Naive thymus-derived CD4-positive, alpha-beta T cell (primary cell): Measurements from ENCODE around the gene MST1. TPM values are rescaled to one million over a fixed set of nuclear protein-coding genes. Genes with fewer than 3 reads are reported as not detected.

ENCODE experiments used
- ATAC-seq: fragments of 150-1000 bp; cut with Tn5 transposase; 2 replicates; pipeline ENCODE4 v1.10.0; 2021; ENCODE audit warnings: mild to moderate bottlenecking, moderate library complexity
- CTCF ChIA-PET: fragments of 350-600 bp; sonication (Branson Sonifier 250); formaldehyde crosslinking; loops from one replicate; lab custom pipeline; 2021; ENCODE audit warnings: antibody characterized with exemption; lab: Charles Lee
- POLR2A ChIA-PET: fragments of 350-600 bp; sonication (Branson Sonifier 250); formaldehyde crosslinking; loops from one replicate; lab custom pipeline; 2021; ENCODE audit warnings: antibody characterized with exemption, inconsistent platforms; lab: Charles Lee
- DNase-seq, 9 donors: peaks; one replicate each; pipeline versions ENCODE4 v3.0.0 to v3.0.0-alpha.2; 2020 to 2022; ENCODE audit warnings: mixed read lengths in 1 of 9
- H3K27ac ChIP-seq: one replicate; pipeline ENCODE4 v1.7.0; 2013; ENCODE audit warnings: mild to moderate bottlenecking, low read depth, low read length, moderate library complexity
- H3K27me3 ChIP-seq, 2 donors: one replicate each; pipeline ENCODE4 v1.7.0; 2013; ENCODE audit warnings: low read length in 2 of 2, mild to moderate bottlenecking in 2 of 2, moderate library complexity in 2 of 2; ENCODE audit not compliant: control insufficient read depth in 2 of 2, insufficient read depth in 2 of 2
- H3K36me3 ChIP-seq, 3 experiments: 1 replicate in 2 of 3; 2 replicates in 1 of 3; pipeline ENCODE4 v1.7.0; 2013; ENCODE audit warnings: low read length in 3 of 3, mild to moderate bottlenecking in 3 of 3, moderate library complexity in 1 of 3; ENCODE audit not compliant: insufficient read depth in 3 of 3, control insufficient read depth in 2 of 3
- H3K4me1 ChIP-seq, 2 donors: one replicate each; pipeline ENCODE4 v1.7.0; 2013; ENCODE audit warnings: low read length in 2 of 2, mild to moderate bottlenecking in 2 of 2, moderate library complexity in 1 of 2; ENCODE audit not compliant: control insufficient read depth in 2 of 2, insufficient read depth in 2 of 2
- H3K4me3 ChIP-seq: 2 replicates; pipeline ENCODE4 v1.7.0; 2013; ENCODE audit warnings: mild to moderate bottlenecking, low read length
- H3K9me3 ChIP-seq, 3 experiments: 1 replicate in 2 of 3; 2 replicates in 1 of 3; pipeline ENCODE4 v1.7.0; 2013; ENCODE audit warnings: low read length in 3 of 3; ENCODE audit not compliant: control insufficient read depth in 2 of 3
- H3K27ac Mint-ChIP-seq, 9 donors: one replicate each; pipeline ENCODE4 v1.8.0; 2020 to 2022; ENCODE audit warnings: mixed read lengths in 9 of 9, mild to moderate bottlenecking in 8 of 9, moderate library complexity in 5 of 9, inconsistent platforms in 2 of 9
- H3K27me3 Mint-ChIP-seq, 5 donors: one replicate each; pipeline ENCODE4 v1.8.0; 2021 to 2022; ENCODE audit warnings: mixed read lengths in 5 of 5, mild to moderate bottlenecking in 1 of 5
- H3K36me3 Mint-ChIP-seq, 5 donors: one replicate each; pipeline ENCODE4 v1.8.0; 2020 to 2022; ENCODE audit warnings: mixed read lengths in 5 of 5, mild to moderate bottlenecking in 3 of 5, inconsistent platforms in 1 of 5
- H3K4me1 Mint-ChIP-seq, 7 donors: one replicate each; pipeline ENCODE4 v1.8.0; 2020 to 2022; ENCODE audit warnings: mixed read lengths in 7 of 7, mild to moderate bottlenecking in 3 of 7, inconsistent platforms in 1 of 7
- H3K4me3 Mint-ChIP-seq, 10 donors: one replicate each; pipeline ENCODE4 v1.8.0; 2020 to 2022; ENCODE audit warnings: mild to moderate bottlenecking in 10 of 10, mixed read lengths in 10 of 10, moderate library complexity in 6 of 10, inconsistent platforms in 2 of 10
- H3K9me3 Mint-ChIP-seq, 11 donors: one replicate each; pipeline ENCODE4 v1.8.0; 2020 to 2022; ENCODE audit warnings: mixed read lengths in 11 of 11, mild to moderate bottlenecking in 4 of 11, inconsistent platforms in 1 of 11, moderate library complexity in 1 of 11
- intact Hi-C, 2 donors: fragments of 100-400 bp; cut with micrococcal nuclease; formaldehyde crosslinking; loops; one replicate each; pipeline ENCODE4 v1.15.1; 2023
- polyA plus RNA-seq, 2 donors: library from polyadenylated mRNA; unstranded; fragments of 300-500 nt; fragmentation: Illumina TruSeq; gene quantifications; one replicate each; pipeline ENCODE4 v1.2.3, GENCODE V29; 2021
- total RNA-seq, 6 experiments: library from RNA in 5 of 6; stranded (reverse) in 5 of 6; gene quantifications; 1 replicate in 5 of 6; 2 replicates in 1 of 6; pipeline ENCODE4 v1.2.3 and lab custom pipeline; 2021 to 2026

The MST1 gene
- total and polyA plus RNA-seq, 7 experiments from 2014 or later, result 0.90 to 12.8 (median 9.6) TPM

- no peak overlapping the region for H3K4me3 ChIP-seq
- no peaks in the 10 kb centered on the region for H3K36me3 Mint-ChIP-seq
- H3K4me3 Mint-ChIP-seq, result no peak overlapping the region
- no peaks in the 10 kb centered on the region for H3K27me3 ChIP-seq
- no peaks in the 10 kb centered on the region for H3K36me3 ChIP-seq
- H3K27ac ChIP-seq, result no peak overlapping the region
- ATAC-seq (no peak), DNase-seq (no peak)
- H3K27me3 Mint-ChIP-seq, result no peaks in the 10 kb centered on the region
- H3K9me3 Mint-ChIP-seq, result peaks cover 0 to 2% (median 0%) of the 10 kb centered on the region in 11 donors
- intact Hi-C loops, result no loop called here
- ChIA-PET CTCF (no interaction called here), POLR2A (no interaction called here)
- no peaks in the 10 kb centered on the region for H3K4me1 ChIP-seq
- H3K27ac Mint-ChIP-seq, result no peak overlapping the region
- no peaks in the 10 kb centered on the region for H3K9me3 ChIP-seq
- H3K4me1 Mint-ChIP-seq, result peaks cover 0 to 2% (median 0%) of the 10 kb centered on the region in 7 donors
These were observed 39.7 kb downstream of the MST1 start for GRCh38 chr3:49649576-49649975.

- POLR2A ChIA-PET, result no interaction called here
- Histone ChIP-seq H3K27ac (no peak overlapping the region), H3K4me3 (no peak overlapping the region), H3K36me3 (no peaks in the 10 kb centered on the region), H3K4me1 (no peaks in the 10 kb centered on the region), H3K27me3 (no peaks in the 10 kb centered on the region), H3K9me3 (no peaks in the 10 kb centered on the region)
- DNase-seq (no peak), ATAC-seq (no peak)
- Mint-ChIP-seq H3K36me3 (no peaks in the 10 kb centered on the region), H3K9me3 (peaks cover 0 to 2% (median 0%) of the 10 kb centered on the region in 11 donors), H3K4me1 (peaks cover 0 to 2% (median 0%) of the 10 kb centered on the region in 7 donors), H3K27ac (no peak overlapping the region), H3K27me3 (no peaks in the 10 kb centered on the region), H3K4me3 (no peak overlapping the region)
- intact Hi-C loops, result no loop called here
- CTCF ChIA-PET, result no interaction called here
These were observed 40.8 kb downstream of the MST1 start for GRCh38 chr3:49648354-49649019.

GRCh38 chr3:49647741-49648140, 41.5 kb downstream of the MST1 start:
- CTCF ChIA-PET, result no interaction called here
- ATAC-seq, result no peak
- no peak overlapping the region for H3K4me3 Mint-ChIP-seq

GRCh38 chr3:49646236-49646635, 43.0 kb downstream of the MST1 start:
- intact Hi-C loops, result no loop called here
- ChIA-PET POLR2A (no interaction called here), CTCF (interaction anchor here (1.6 kb wide), 1 partner anchor 106 kb away, joined by 3 read pairs; no protein-coding TSS in a partner anchor)
- ATAC-seq, result no peak
- Mint-ChIP-seq H3K27ac (no peak overlapping the region), H3K4me3 (no peak overlapping the region), H3K4me1 (no peaks in the 10 kb centered on the region), H3K27me3 (no peaks in the 10 kb centered on the region), H3K9me3 (peaks cover 0 to 2% (median 0%) of the 10 kb centered on the region in 11 donors), H3K36me3 (no peaks in the 10 kb centered on the region)
- Histone ChIP-seq H3K4me3 (no peak overlapping the region), H3K27ac (no peak overlapping the region), H3K36me3 (no peaks in the 10 kb centered on the region), H3K4me1 (no peaks in the 10 kb centered on the region), H3K9me3 (no peaks in the 10 kb centered on the region), H3K27me3 (no peaks in the 10 kb centered on the region)
- no peak for DNase-seq

More at GRCh38 chr3:49647741-49648140, 41.5 kb downstream of the MST1 start:
- intact Hi-C loops, result no loop called here
- Histone ChIP-seq H3K27ac (no peak overlapping the region), H3K36me3 (no peaks in the 10 kb centered on the region), H3K27me3 (no peaks in the 10 kb centered on the region), H3K9me3 (no peaks in the 10 kb centered on the region), H3K4me1 (no peaks in the 10 kb centered on the region), H3K4me3 (no peak overlapping the region)
- Mint-ChIP-seq H3K27ac (no peak overlapping the region), H3K36me3 (no peaks in the 10 kb centered on the region), H3K27me3 (no peaks in the 10 kb centered on the region), H3K4me1 (peaks cover 0 to 2% (median 0%) of the 10 kb centered on the region in 7 donors), H3K9me3 (peaks cover 0 to 2% (median 0%) of the 10 kb centered on the region in 11 donors)
- DNase-seq, result no peak
- POLR2A ChIA-PET, result no interaction called here

- Histone ChIP-seq H3K27ac (no peak overlapping the region), H3K27me3 (no peaks in the 10 kb centered on the region), H3K36me3 (no peaks in the 10 kb centered on the region), H3K4me1 (no peaks in the 10 kb centered on the region), H3K9me3 (no peaks in the 10 kb centered on the region), H3K4me3 (no peak overlapping the region)
- ChIA-PET CTCF (interaction anchor here (1.0 to 1.6 kb wide), 2 partner anchors 90 to 105 kb away, joined by 3 read pairs; partner anchors contain the start of gene BSN), POLR2A (no interaction called here)
- no peak for DNase-seq
- Mint-ChIP-seq H3K27ac (no peak overlapping the region), H3K4me3 (no peak overlapping the region), H3K27me3 (peaks cover 0 to 3% (median 0%) of the 10 kb centered on the region in 5 donors), H3K36me3 (no peaks in the 10 kb centered on the region), H3K4me1 (no peaks in the 10 kb centered on the region), H3K9me3 (peaks cover 0 to 2% (median 0%) of the 10 kb centered on the region in 11 donors)
- no peak for ATAC-seq
- intact Hi-C loops, result no loop called here
These were observed 44.6 kb downstream of the MST1 start for GRCh38 chr3:49644684-49645083.

GRCh38 chr3:49642708-49643145, 46.5 kb downstream of the MST1 start:
- ChIA-PET POLR2A (no interaction called here), CTCF (no interaction called here)
- Histone ChIP-seq H3K4me3 (no peak overlapping the region), H3K4me1 (no peaks in the 10 kb centered on the region), H3K9me3 (no peaks in the 10 kb centered on the region), H3K27me3 (no peaks in the 10 kb centered on the region), H3K36me3 (no peaks in the 10 kb centered on the region), H3K27ac (no peak overlapping the region)
- intact Hi-C loops, result no loop called here
- Mint-ChIP-seq H3K9me3 (peaks cover 0 to 2% (median 0%) of the 10 kb centered on the region in 11 donors), H3K27ac (no peak overlapping the region), H3K36me3 (no peaks in the 10 kb centered on the region), H3K27me3 (peaks cover 0 to 3% (median 0%) of the 10 kb centered on the region in 5 donors), H3K4me3 (no peak overlapping the region), H3K4me1 (no peaks in the 10 kb centered on the region)
- ATAC-seq, result no peak
- DNase-seq, result no peak
